ENCODE data around the gene TRAPPC14.
"Not testable (repeated sequence)": the region's sequence is repeated elsewhere in the genome, so short reads cannot be mapped to it uniquely, and the experiment has no call there.

The TRAPPC14 gene, protein sequence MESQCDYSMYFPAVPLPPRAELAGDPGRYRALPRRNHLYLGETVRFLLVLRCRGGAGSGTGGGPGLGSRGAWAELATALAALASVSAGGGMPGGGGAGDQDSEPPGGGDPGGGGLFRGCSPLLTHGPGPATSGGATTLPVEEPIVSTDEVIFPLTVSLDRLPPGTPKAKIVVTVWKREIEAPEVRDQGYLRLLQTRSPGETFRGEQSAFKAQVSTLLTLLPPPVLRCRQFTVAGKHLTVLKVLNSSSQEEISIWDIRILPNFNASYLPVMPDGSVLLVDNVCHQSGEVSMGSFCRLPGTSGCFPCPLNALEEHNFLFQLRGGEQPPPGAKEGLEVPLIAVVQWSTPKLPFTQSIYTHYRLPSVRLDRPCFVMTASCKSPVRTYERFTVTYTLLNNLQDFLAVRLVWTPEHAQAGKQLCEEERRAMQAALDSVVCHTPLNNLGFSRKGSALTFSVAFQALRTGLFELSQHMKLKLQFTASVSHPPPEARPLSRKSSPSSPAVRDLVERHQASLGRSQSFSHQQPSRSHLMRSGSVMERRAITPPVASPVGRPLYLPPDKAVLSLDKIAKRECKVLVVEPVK

GRCh38 chr7:100158229-100159098 lies at the start of gene TRAPPC14:
Gene TRAPPC14, minus strand, starts transcription at chr7:100158723. Its CDS starts 224 bp downstream, at chr7:100158499.
- DNase-seq (ENCODE audit: low spot score), result peak; percentile 82

DNA sequence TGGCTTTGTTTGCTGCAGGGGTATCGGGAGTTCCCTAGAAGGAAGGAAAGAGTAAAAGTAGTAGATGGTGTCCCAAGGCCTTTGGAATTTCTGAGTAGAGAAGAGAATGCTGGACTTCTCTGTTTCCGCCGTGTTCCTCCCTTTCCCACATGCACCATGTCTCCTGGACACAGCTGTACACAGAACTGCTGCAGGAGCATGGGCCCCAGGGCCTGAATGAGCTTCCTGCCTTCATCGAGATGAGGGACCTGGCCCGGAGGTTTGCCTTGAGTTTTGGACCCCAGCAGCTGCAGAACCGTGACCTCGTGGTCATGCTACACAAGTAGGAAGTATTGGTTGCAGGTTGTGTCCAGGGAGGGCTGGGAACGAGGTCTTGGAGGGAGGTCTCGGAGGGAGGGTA lies 45.9 kb upstream of the TRAPPC14 start:
- no peak for DNase-seq (ENCODE audit: low spot score)

- DNase-seq (ENCODE audit: low spot score), result no peak
These were observed 42.2 kb upstream of the TRAPPC14 start for GRCh38 chr7:100200693-100201092.

DNA sequence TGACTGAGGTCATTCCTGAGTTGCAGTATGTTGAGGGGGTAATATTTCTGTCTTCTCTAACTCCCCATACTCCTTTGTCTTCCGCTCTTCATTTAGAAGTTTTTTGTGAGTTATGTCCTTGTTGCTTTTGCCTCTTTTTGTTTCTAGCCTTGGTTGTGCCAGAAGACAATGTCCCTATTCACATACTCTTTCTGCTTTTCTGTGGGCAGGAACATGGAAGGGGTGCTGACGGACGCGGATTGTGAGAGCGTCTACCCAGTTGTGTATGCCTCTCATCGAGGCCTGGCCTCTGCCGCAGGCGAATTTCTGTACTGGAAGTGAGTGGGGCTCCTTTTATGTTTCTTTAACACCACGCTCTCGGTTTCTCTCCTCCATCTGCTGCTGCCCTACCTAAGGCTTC lies 39.7 kb upstream of the TRAPPC14 start:
- no peak for DNase-seq (ENCODE audit: low spot score)

GRCh38 chr7:100195901-100196322 lies 37.4 kb upstream of the TRAPPC14 start:
- DNase-seq (ENCODE audit: low spot score), result not testable (repeated sequence)

- DNase-seq (ENCODE audit: low spot score), result no peak
These were observed 36.7 kb upstream of the TRAPPC14 start for GRCh38 chr7:100195222-100195621.

GRCh38 chr7:100192969-100193368 lies 34.4 kb upstream of the TRAPPC14 start:
- no peak for DNase-seq (ENCODE audit: low spot score)

DNA sequence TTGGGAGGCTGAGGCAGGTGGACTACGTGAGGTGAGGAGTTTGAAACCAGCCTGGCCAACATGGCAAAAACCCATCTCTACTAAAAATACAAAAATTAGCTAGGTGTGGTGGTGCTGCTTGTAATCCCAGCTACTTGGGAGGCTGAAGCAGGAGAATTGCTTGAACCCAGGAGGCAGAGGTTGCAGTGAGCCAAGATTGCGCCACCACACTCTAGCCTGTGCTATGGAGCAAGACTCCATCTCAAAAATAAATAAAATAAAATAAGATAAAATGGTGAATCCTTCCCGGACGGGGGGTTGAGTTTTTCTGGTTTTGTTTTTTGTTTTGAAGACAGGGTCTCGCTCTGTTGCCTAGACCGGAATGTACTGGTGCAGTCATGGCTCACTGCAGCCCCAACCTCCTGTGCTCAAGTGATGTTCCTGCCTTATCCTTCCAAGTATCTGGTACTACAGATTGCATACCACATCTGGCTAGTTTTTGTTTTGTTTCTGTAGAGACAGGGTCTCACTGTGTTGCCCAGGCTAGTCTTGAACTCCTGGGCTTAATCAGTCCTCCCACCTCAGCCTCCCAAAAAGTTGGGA lies 33.8 kb upstream of the TRAPPC14 start:
- not testable (repeated sequence) for DNase-seq (ENCODE audit: low spot score)

GRCh38 chr7:100191775-100192174 lies 33.3 kb upstream of the TRAPPC14 start:
- no peak for DNase-seq (ENCODE audit: low spot score)

- DNase-seq (ENCODE audit: low spot score), result peak; percentile 24
These were observed 31.7 kb upstream of the TRAPPC14 start for GRCh38 chr7:100190048-100190711.

- DNase-seq (ENCODE audit: low spot score), result no peak
These were observed 30.5 kb upstream of the TRAPPC14 start for GRCh38 chr7:100189061-100189460.

DNA sequence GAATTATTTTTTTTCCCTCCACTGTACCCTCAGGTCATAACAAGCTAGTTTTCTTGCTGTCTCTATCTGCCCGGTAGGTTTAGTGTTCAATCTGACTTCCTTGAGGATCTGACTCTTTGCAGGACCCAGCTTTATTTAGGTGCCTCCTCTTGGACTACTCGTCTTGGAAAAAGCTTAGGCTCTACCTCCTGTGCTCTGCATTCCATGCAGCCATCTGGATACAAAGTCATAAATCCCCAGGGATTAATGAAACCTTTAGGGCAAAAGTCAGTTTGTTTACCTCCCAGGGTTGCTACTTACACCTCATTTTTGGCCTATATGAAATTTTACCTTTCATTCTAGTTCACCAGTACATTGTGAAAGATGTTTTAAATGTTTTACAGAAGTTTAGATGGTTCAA lies 27.2 kb upstream of the TRAPPC14 start:
- DNase-seq (ENCODE audit: low spot score), result no peak

- not testable (repeated sequence) for DNase-seq (ENCODE audit: low spot score)
These were observed 24.6 kb upstream of the TRAPPC14 start for GRCh38 chr7:100183090-100183489.

- DNase-seq (ENCODE audit: low spot score), result not testable (repeated sequence)
These were observed 24.1 kb upstream of the TRAPPC14 start for GRCh38 chr7:100182616-100183015.

DNA sequence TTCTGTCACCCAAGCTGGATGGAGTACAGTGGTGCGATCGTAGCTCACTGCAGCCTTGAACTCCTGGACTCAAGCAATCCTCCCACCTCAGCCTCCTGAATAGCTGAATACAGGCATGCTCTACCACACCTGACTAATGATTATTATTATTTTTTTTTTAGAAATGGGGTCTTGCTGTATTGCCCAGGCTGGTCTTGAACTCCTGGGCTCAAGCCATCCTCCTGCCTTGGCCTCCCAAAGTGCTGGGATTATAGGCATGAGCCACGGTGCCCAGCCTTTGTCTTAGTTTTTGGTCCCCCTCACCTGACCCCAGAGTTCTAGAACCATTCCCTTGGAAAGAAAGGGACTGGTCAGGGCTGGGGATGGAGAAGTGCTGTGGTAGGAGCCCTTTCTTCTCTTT lies 21.6 kb upstream of the TRAPPC14 start:
- DNase-seq (ENCODE audit: low spot score), result not testable (repeated sequence)

- peak; percentile 94 for DNase-seq (ENCODE audit: low spot score)
These were observed 18.8 kb upstream of the TRAPPC14 start, which contains the start of the genes GPC2 and STAG3 for GRCh38 chr7:100177045-100178001. Gene GPC2, minus strand, starts transcription at chr7:100177381. Its CDS starts 182 bp downstream, at chr7:100177199. Gene STAG3, plus strand, starts transcription at chr7:100177918. Its CDS starts 2,639 bp downstream, at chr7:100180557.

DNA sequence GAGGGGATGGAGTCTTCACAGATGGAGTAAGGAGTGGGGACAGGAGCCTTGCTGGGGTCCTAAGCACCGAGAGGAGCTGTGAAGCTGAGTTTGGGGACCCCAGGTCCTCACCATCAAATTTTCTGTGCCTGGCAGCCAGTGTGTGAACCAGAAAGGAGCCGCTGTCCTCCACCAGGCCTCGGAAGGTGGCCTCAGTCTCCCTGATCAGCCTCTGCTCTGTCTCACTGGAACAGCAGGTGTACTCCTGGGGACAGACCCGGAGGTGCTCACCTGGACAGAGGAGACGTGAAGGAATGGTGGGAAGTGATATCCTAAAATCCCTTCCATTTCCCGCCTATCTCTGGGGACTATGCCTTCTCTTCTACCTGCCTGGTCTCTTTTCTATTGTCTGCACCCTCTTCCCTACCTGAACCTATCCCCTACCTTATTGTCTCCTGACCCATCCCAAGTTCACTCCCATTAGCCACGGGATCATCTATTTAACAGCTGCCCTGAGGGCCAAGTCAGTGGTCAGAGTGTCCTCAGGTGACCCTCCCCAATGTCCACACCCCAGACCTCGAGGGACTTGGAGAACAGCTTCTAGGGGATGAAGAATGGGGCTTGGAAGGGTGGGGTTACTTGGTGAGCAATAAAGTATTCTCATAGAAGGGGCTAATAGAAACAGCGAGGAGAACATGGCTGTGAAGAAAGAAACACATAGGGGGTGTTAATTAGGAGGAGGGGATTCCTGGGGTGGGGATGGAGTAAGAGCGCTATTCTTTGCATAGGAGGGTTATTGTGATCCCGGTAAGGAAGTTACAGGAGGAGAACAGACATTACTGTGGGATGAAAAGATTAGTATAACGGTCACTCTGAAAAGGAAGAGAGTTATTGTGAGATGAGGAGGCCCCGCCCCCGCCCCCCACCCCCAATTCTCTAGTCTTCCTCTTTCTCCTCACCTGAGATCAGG lies 17.8 kb upstream of the TRAPPC14 start:
- DNase-seq (ENCODE audit: low spot score), result no peak

DNA sequence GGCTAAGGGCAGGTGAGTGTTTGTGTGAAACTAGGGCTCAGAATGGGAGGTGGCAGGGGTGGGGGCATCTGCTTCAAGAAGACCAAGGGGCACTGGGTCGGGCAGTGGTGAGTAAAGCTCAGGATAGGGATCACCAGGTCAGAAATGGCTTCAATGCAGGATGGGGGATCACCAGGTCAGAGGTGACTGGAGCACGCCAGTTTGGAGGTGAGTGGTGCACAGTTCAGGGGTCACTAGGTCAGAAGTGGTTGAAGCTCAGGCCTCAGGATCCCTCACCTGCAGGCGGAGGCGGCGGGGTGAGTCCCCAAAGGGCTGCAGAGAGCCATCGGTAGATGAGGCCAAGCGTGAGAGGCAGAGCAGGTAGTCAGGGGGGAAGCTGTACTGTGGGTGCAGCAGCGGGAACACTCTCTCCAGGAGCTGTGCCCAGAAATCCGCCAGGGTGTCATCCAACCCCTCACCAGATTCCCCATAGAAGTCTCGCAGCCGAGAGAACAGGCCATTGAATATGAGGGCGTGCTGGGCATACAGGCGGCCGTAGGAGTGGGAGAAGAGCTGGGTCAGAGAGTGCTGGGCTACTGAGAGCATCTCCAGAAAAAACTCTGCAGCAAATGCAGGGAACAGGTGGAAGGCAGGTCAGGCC lies 16.9 kb upstream of the TRAPPC14 start:
- DNase-seq (ENCODE audit: low spot score), result no peak

GRCh38 chr7:100174582-100174981 lies 16.1 kb upstream of the TRAPPC14 start:
- no peak for DNase-seq (ENCODE audit: low spot score)

All from kidney tubule cell (primary cell).